GM18867 (cell line): Measurements from ENCODE around the gene C11orf97.

ENCODE experiments used
- ATAC-seq: cut with Tn5 transposase; IDR thresholded peaks from one replicate; pipeline ENCODE4 v1.9.1; 2021; ENCODE audit warnings: mild to moderate bottlenecking, moderate library complexity; ENCODE audit not compliant: unreplicated experiment

C11orf97 gene

DNA sequence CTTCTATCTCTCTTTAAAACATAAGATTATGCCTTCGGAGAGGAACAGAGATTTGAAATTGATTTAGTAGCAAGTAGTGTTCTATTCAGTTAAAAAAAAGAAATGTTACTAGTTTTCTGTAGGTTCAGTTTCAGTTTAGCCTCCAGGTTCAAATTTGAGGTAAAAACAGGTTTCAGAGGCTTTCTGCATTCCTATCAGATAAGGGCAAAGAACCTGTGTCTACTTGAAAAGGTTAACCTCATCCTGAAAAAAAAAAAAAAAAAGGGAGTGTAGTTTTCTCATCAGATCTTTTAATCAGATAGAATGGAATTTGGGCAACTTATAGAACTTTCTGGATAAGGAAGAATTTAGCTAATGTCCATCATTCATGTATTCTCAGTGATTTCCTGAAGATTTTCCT, 12.1 kb downstream of the C11orf97 start:
- no peak for ATAC-seq

DNA sequence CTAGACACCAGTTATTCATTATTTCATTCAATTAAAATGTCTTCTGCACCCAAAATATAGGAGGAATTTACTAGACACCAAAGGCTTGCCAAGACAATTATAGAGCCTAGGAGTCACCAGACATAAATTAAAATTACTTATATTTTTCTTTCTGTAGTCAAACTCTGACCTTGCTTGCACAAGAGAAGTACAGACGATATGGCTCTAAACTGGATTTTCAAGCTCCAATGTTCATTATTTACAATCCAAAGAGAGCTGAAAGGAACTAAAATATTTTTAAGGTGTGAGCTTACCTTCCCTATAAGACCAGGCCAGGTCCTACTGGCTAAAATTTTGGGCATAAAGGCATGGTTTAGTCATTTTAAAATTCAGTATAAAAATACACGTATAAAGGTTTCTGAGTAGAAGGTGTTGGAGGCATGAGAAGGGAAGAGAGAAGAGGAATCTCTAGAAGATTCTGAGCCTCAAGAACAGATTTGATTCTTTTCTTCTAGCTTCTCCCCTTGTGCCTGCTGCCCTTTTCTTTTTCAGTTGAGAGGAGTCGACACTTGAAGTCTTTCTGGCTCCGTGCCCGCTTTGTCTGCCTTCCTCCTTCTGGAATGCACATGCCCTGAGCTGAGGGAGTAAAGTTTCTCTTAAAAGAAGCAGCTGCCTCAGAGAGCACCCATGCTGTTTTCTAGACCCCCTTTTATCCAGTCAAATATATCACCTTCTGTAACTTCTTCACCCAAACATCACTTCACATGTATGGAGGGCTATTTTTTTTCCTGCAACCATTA, 13.5 kb downstream of the C11orf97 start:
- no peak for ATAC-seq

DNA sequence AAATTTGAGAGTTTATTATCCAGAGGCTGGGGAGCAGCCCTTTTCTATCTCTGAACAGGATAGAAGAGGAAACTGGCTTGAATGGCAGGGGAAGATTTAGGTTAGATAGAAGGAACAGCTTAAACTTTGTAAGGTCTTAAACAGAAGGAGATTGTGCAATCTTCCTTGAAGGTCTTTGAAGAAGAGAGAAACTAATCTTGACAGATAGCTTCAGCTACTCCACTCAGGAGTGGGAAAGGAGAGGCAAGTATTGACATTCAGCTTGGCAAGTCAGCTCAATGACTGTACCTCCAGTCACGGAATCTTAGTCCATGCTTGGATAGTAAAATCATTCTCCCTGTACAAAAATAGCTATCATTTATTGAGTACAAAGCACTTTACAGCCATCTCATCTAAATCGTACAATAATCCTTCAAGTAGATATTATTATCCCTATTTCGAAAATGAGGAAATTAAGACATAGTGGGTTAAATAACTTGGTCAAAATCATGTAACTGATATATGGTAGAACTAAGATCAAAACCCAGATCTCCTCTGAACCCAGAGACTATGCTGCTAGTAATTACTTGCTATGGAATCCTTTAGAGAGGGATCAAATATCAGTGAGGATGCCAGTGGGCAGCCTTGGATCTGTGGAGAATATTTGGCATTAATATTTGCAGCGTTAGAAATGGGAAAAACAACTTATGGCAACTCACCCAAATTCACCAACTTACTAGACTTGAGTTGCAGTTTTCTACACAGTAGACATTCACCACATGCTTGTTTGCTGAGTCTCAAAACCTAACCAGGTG, 14.6 kb downstream of the C11orf97 start:
- no peak for ATAC-seq

DNA sequence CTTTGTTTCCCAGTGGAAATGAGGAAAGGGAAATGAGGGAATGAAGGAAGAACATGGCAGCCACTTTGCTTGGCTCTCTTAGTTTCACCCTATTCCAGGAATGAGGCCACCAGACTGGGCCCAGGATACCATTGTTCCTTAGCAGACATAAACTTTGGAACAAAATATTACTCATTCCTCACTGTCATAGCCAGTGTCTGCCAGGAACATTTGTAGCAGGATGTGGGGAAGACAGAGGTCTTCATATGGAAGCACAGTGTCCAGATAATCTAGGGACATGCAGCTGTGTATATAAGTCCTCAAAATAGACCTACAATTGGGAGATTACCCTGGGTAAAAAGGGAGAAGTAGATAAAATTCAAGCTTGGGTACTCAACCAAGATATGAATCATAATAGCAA, 16.3 kb downstream of the C11orf97 start:
- ATAC-seq: no peak

DNA sequence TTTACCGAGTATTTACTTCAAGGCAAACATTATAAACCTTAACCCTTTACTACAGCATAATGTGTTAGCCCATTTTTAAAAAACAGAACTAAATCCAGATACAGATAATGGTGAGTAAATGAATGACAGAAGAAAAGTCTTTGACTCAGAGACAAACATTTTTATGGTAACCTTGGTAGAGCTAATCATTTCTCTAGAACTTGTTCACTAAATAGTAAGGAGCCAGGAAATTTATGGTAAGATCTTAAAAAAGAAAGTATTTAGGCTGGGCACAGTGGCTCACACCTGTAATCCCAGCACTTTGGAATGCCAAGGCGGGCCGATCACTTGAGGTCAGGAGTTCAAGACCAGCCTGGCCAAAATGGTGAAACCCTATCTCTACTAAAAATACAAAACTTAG, 19.9 kb downstream of the C11orf97 start:
- no peak for ATAC-seq

DNA sequence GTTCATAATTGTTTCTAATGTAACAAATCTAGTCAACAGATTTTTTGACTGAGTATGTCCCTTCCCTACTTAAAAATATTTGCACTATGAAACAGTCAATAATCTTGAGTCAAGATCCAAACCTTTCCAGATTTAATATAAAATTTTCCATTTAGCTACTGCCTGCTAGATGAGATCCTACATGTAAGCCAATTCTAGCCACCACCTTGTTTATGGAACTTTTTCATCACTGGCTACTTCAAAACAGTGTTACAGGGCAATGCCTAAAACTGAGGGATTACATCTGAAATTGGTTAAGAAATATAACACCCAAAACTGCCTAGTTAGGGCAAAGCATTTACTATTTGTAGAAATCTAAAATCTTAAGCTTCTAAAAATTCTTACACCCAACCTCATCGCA, 20.9 kb downstream of the C11orf97 start:
- ATAC-seq: no peak

DNA sequence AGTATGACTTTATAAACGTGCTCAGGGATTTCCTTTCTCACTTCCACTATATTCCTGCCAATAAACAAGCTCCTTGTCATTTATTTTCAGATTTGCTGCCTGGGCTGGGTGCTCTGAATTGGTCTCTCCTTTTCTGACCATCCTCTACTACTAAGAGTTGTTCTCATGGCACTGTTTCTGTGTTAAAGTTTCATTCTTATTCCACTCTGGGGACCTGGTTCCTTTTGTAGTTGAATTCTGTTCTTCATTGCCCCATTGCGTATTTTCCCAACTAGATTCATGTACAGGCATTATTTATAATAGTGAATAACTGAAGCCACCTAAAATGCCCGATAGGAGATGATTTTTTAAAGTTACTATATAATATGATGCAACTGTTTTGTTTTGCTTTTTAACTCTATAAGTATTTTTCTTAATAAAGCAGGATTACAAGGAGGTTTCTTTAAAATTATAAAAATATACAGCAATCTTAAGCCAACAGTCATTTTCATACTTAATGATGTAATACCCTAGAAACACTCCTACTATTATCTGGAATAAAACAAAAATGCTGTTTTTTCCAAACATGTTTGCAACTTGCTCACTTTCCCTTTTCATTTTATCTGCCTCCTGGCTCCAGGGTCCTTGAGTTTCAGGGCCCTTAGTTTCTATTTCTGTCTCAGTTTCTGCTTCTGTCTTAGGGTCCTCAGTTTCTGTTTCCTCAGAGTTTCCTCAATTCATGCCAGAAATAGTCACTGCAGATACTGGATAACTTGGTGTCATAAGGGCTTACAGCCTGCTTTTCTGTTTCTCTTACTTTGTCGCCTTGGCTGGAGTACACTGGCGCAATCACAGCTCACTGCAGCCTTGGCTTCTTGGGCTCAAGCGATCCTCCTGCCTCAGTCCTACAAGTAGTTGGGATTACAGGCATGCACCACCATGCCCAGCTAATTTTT, 21.7 kb downstream of the C11orf97 start:
- no peak for ATAC-seq

DNA sequence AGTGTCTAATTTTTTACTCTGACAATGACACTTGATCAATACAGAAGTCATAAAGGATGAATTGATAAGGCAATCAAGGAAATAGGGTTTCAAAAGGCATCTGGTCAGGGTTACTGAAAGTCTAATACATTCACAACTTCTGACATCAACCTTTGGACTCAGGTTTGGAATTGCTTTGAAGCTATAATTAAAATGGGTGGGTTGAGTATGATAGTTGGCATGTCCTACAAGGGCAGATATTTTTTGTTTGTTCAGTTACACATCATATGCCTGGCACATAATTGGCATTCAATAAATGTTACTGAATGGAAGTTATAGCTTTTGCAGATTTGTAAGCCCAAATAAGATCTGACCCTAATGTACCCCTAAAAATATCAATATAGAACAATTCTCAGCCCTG, 24.1 kb downstream of the C11orf97 start:
- no peak for ATAC-seq

DNA sequence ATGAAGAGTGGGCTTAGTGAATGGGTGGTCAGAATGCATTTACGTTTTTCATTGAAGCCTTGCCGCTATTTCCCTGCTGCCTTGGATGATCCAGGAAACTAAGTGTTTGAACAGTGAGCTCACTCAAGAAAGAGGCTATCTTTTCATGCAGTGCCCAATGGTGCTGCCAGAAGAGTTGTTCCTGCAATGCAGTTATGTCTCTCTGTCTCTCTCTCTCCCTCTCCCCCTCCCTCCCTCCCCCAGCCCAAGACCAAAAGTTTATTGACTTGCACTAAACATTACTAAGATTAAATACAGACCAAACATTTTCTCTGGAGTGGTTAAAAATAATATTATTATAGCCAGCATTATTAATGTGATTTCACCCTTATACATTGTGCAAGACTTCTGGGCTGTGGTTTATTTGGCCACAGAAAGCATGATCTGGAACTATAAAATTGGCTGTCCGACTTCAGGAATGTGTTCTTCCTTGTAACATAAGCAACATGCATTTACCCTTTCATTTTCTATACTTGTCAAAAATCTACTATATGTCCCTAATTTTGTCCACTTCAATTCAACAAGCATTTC, 24.9 kb downstream of the C11orf97 start:
- no peak for ATAC-seq

DNA sequence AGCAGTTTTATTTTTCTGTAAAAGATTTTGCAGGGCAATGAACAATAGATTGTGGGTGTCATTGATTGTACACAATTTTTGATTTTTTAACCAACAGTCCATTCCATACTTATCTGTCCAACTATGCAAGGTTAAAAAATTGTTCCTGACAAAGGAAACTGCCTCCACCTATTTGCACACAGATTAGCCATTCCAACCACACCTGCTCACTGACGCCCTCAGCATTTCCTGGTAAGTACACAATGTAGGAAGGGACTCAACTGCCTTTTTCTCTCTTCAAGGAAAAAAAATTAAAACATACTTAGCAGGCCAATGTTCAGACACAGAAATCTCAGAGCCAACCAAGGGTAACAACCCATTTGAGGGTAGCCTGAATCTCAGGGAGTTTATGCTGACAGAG, 27.2 kb downstream of the C11orf97 start:
- no peak for ATAC-seq

DNA sequence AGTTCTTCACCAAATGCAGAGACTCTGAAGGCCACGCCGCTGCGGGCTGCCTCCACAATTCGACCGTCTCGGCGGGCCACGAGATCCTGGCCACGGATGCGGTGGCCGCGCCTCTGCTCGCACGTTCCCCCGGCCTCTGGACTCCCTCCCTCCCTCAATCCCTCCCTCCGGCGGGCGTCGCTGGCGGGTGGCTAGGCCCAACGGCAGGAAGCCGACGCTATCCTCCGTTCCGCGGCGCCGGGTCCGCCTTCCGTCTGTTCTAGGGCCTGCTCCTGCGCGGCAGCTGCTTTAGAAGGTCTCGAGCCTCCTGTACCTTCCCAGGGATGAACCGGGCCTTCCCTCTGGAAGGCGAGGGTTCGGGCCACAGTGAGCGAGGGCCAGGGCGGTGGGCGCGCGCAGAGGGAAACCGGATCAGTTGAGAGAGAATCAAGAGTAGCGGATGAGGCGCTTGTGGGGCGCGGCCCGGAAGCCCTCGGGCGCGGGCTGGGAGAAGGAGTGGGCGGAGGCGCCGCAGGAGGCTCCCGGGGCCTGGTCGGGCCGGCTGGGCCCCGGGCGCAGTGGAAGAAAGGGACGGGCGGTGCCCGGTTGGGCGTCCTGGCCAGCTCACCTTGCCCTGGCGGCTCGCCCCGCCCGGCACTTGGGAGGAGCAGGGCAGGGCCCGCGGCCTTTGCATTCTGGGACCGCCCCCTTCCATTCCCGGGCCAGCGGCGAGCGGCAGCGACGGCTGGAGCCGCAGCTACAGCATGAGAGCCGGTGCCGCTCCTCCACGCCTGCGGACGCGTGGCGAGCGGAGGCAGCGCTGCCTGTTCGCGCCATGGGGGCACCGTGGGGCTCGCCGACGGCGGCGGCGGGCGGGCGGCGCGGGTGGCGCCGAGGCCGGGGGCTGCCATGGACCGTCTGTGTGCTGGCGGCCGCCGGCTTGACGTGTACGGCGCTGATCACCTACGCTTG, 31.7 kb downstream of the C11orf97 start, which contains the start of gene FUT4:
Gene FUT4 (plus strand): TSS at position 227 of the 951 bp plus-strand sequence. CDS start 213 bp downstream, at position 440.
- peak; percentile 88 for ATAC-seq

DNA sequence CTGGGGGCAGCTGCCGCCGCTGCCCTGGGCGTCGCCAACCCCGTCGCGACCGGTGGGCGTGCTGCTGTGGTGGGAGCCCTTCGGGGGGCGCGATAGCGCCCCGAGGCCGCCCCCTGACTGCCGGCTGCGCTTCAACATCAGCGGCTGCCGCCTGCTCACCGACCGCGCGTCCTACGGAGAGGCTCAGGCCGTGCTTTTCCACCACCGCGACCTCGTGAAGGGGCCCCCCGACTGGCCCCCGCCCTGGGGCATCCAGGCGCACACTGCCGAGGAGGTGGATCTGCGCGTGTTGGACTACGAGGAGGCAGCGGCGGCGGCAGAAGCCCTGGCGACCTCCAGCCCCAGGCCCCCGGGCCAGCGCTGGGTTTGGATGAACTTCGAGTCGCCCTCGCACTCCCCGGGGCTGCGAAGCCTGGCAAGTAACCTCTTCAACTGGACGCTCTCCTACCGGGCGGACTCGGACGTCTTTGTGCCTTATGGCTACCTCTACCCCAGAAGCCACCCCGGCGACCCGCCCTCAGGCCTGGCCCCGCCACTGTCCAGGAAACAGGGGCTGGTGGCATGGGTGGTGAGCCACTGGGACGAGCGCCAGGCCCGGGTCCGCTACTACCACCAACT, 32.5 kb downstream of the C11orf97 start:
- ATAC-seq: no peak

DNA sequence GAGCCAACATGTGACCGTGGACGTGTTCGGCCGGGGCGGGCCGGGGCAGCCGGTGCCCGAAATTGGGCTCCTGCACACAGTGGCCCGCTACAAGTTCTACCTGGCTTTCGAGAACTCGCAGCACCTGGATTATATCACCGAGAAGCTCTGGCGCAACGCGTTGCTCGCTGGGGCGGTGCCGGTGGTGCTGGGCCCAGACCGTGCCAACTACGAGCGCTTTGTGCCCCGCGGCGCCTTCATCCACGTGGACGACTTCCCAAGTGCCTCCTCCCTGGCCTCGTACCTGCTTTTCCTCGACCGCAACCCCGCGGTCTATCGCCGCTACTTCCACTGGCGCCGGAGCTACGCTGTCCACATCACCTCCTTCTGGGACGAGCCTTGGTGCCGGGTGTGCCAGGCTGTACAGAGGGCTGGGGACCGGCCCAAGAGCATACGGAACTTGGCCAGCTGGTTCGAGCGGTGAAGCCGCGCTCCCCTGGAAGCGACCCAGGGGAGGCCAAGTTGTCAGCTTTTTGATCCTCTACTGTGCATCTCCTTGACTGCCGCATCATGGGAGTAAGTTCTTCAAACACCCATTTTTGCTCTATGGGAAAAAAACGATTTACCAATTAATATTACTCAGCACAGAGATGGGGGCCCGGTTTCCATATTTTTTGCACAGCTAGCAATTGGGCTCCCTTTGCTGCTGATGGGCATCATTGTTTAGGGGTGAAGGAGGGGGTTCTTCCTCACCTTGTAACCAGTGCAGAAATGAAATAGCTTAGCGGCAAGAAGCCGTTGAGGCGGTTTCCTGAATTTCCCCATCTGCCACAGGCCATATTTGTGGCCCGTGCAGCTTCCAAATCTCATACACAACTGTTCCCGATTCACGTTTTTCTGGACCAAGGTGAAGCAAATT, 33.3 kb downstream of the C11orf97 start:
- ATAC-seq: no peak

DNA sequence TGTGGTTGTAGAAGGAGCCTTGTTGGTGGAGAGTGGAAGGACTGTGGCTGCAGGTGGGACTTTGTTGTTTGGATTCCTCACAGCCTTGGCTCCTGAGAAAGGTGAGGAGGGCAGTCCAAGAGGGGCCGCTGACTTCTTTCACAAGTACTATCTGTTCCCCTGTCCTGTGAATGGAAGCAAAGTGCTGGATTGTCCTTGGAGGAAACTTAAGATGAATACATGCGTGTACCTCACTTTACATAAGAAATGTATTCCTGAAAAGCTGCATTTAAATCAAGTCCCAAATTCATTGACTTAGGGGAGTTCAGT, 33.9 kb downstream of the C11orf97 start:
- ATAC-seq: no peak

DNA sequence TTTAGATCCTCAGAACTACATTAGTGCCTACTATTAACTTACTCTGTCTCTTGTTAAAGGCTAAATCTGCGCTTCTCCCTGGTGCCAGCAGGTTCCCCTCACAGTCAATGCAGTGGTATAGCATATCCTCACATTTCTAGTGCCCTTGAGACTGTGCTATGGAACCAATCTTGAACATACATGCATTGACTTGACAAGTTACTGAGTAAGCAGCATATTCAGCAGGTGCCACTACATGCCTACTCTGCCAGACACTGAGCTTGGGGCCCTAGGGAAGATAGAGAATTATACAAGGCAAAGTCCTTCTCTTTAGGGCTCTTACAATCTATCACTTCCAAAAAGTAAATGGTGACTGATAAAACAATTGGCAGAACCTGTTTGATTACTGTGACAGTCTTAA, 34.6 kb downstream of the C11orf97 start:
- ATAC-seq: no peak

DNA sequence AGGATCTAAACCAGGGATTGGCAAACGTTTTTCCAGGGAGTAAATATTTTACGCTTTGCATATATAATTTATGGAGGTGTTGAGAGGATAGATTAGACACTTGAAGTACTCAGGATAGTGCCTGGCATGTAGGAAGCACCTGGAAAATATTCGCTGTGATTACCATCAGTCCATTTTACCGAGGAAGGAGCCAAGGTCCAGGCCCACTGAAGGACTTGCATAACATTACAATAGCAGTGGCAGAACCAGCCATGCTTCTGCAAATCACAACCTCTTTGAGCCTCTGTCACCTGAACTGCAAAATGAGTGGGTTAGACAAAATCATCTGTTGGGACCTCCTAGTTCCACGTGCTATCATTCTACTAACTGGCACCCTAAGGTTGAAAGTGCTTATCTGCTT, 36.9 kb downstream of the C11orf97 start:
- ATAC-seq: no peak

DNA sequence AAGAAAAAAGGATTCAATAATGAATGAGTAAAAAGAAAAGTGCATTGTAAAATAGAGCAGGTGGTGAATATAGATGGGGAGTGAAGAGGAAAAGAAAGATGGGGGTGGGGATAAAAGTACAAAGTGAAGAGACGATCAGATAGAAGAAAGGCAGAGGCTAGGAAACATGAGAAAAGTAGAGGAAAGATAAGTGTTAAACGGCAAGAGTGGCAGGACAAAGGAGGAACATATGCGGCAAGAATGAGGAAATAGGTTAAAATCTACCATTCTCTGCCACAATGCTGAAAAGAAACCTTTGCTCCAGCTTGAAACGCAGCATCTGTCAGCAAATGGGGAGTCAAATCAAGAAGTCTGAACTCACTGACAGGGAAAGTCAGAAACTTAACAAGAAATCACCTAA, 38.3 kb downstream of the C11orf97 start:
- ATAC-seq: no peak

DNA sequence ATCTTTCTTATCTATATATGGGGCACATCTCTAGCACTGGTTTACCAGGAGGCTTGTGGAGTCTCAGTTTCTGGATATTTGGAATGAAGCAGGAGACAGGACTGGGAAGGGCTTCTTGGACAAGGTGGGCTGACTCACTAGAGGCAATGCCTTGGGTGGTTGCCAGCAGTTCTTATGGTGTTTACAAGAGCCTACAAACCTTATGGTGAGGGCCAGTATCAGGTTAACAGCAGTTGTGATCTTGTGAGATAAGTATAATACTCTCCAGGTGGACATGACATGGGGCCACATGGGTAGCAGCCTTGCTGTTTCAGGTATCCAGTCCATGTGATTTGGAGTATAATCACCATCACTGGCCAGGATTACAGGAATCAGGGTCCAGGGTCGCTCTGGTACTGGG, 41.7 kb downstream of the C11orf97 start:
- no peak for ATAC-seq
